ENCODE data around the gene SETBP1. TPM values are rescaled to one million over a fixed set of nuclear protein-coding genes. Genes with fewer than 3 reads are reported as not detected.
A peak's percentile ranks its signal among the peaks of the same experiment; 100 is the strongest.

The SETBP1 gene
- total and polyA plus RNA-seq, 2 of the 13 experiments (the other 11 are each of a cell fraction or from before 2014, with no cell fraction given), result 0.18 to 0.65 TPM

GRCh38 chr18:44798433-44799048, 117.9 kb downstream of the SETBP1 start (continued):
- TF ChIP-seq SOX13 (IDR thresholded peaks at IDR 0.05), result no peak
- TF ChIP-seq SOX13 (CRISPR knock-in tag; conservative IDR thresholded peaks at IDR 0.05 in 1 of 2, IDR thresholded peaks at IDR 0.05 in 1 of 2), result peak in 1 of 2 experiments; percentile 32; a peak in 1 of 4 replicates
- TF ChIP-seq NCOA5 (CRISPR knock-in tag; IDR thresholded peaks at IDR 0.05), result no peak
- TF ChIP-seq KLF12 (CRISPR knock-in tag; IDR thresholded peaks at IDR 0.05; ENCODE audit: borderline replicate concordance), result no peak
- 0 out of 2 replicates have a peak, but pooled peaks have one; percentile 24 for TF ChIP-seq ZFX (CRISPR knock-in tag; IDR thresholded peaks at IDR 0.05; ENCODE audit: low read depth)
- TF ChIP-seq BCL6 (CRISPR knock-in tag; IDR thresholded peaks at IDR 0.05), result peak; percentile 36; the same call in 1 of the 2 replicates
- TF ChIP-seq SMAD9 (CRISPR knock-in tag; IDR thresholded peaks at IDR 0.05), result no peak
- TF ChIP-seq PRDM10 (CRISPR knock-in tag; IDR thresholded peaks at IDR 0.05; ENCODE audit: low read depth), result no peak
- TF ChIP-seq GTF2F1 (IDR thresholded peaks at IDR 0.05; ENCODE audit: low read length), result no peak
- no peak for TF ChIP-seq ISL2 (CRISPR knock-in tag; IDR thresholded peaks at IDR 0.05)
- peak; percentile 58; the same call in 1 of the 2 replicates for TF ChIP-seq MED1 (CRISPR knock-in tag; IDR thresholded peaks at IDR 0.05)
- no peak for TF ChIP-seq STAT5B (CRISPR knock-in tag; IDR thresholded peaks at IDR 0.05)
- TF ChIP-seq KLF15 (CRISPR knock-in tag; IDR thresholded peaks at IDR 0.05; ENCODE audit: borderline replicate concordance), result no peak
- TF ChIP-seq NFE2L1 (CRISPR knock-in tag; IDR thresholded peaks at IDR 0.05; ENCODE audit: borderline replicate concordance), result no peak
- no peak for TF ChIP-seq FOXA1 (IDR thresholded peaks at IDR 0.05)
- TF ChIP-seq FOXA1 (CRISPR knock-in tag; IDR thresholded peaks at IDR 0.05), result peak; percentile 10; the same call in 1 of the 2 replicates
- no peak for TF ChIP-seq U2AF2 (IDR thresholded peaks at IDR 0.05; ENCODE audit: low read depth, low read length)
- TF ChIP-seq CREM (IDR thresholded peaks at IDR 0.05), result peak; percentile 34; the same call in 1 of the 2 replicates
- TF ChIP-seq CREM (CRISPR knock-in tag; IDR thresholded peaks at IDR 0.05), result no peak
- TF ChIP-seq SRF (IDR thresholded peaks at IDR 0.05; ENCODE audit: low read depth, low read length), result no peak
- no peak for TF ChIP-seq ZNF780A (CRISPR knock-in tag; IDR thresholded peaks at IDR 0.05)
- TF ChIP-seq EHMT2 (IDR thresholded peaks at IDR 0.05; ENCODE audit: borderline replicate concordance, low read depth, low read length), result no peak
- TF ChIP-seq ZSCAN29 (CRISPR knock-in tag; conservative IDR thresholded peaks at IDR 0.05), result no peak
- TF ChIP-seq PAXIP1 (CRISPR knock-in tag; conservative IDR thresholded peaks at IDR 0.05), result peak; percentile 47
- no peak for TF ChIP-seq ZNF737 (CRISPR knock-in tag; IDR thresholded peaks at IDR 0.05; ENCODE audit: borderline replicate concordance)
- 0 out of 2 replicates have a peak, but pooled peaks have one; percentile 20 for TF ChIP-seq NR2F6 (IDR thresholded peaks at IDR 0.05)
- TF ChIP-seq NR2F6 (CRISPR knock-in tag; IDR thresholded peaks at IDR 0.05), result no peak
